Endothelial cell of umbilical vein (primary cell): ENCODE measurements around the gene CELSR1. TPM values are rescaled to one million over a fixed set of nuclear protein-coding genes. Genes with fewer than 3 reads are reported as not detected.

Source experiments
- BruUV-seq: library from RNA; stranded (reverse); fragments of 400-500 nt; replicated peaks from 2 replicates; lab custom pipeline; 2021; lab: Mats Ljungman, UMichigan
- CTCF ChIA-PET: fragments of 300-600, 350-600 bp; sonication (Branson Sonifier 250); formaldehyde crosslinking; loops from one replicate; lab custom pipeline; 2021; ENCODE audit warnings: antibody characterized with exemption, inconsistent platforms; lab: Charles Lee
- POLR2A ChIA-PET: fragments of 300-600, 350-600 bp; sonication (Branson Sonifier 250); formaldehyde crosslinking; loops from one replicate; lab custom pipeline; 2021; ENCODE audit warnings: antibody characterized with exemption, inconsistent platforms; lab: Charles Lee
- DNase-seq: peaks from one replicate; pipeline ENCODE4 v3.0.0-alpha.2; 2011; ENCODE audit warnings: low read depth, low spot score
- FAIRE-seq: peaks from 2 replicates; lab custom pipeline; 2011; peaks lifted over from hg19 to GRCh38; lab: Jason Lieb, UNC
- H2AFZ ChIP-seq: 2 replicates; pipeline ENCODE4 v1.6.0; 2012; ENCODE audit warnings: low read depth, low read length, control low read depth, inconsistent platforms
- H3K27ac ChIP-seq: 2 replicates; pipeline ENCODE4 v1.5.1; 2011; ENCODE audit warnings: low read depth, mild to moderate bottlenecking, control low read depth, low read length, moderate library complexity; ENCODE audit not compliant: insufficient read depth
- H3K27me3 ChIP-seq, 2 experiments: 2 replicates each; pipeline versions ENCODE4 v1.6.0 to v1.6.1; 2011; ENCODE audit warnings: low read length in 2 of 2, mixed read lengths in 1 of 2; ENCODE audit not compliant: control insufficient read depth in 2 of 2, insufficient read depth in 2 of 2
- H3K36me3 ChIP-seq, 2 experiments: 2 replicates in 1 of 2; 3 replicates in 1 of 2; pipeline ENCODE4 v1.5.1; 2011; ENCODE audit warnings: low read length in 2 of 2, mild to moderate bottlenecking in 1 of 2, moderate library complexity in 1 of 2; ENCODE audit not compliant: control insufficient read depth in 2 of 2, insufficient read depth in 2 of 2; ENCODE audit errors: extremely low read depth in 1 of 2
- H3K4me1 ChIP-seq: 3 replicates; pipeline ENCODE4 v1.5.1; 2011; ENCODE audit warnings: mild to moderate bottlenecking, low read length; ENCODE audit not compliant: control insufficient read depth, insufficient read depth; ENCODE audit errors: extremely low read depth
- H3K4me2 ChIP-seq: 2 replicates; pipeline ENCODE4 v1.6.1; 2011; ENCODE audit warnings: low read length, control low read depth, mixed read lengths; ENCODE audit not compliant: insufficient read depth
- H3K4me3 ChIP-seq, 3 experiments: fragments of 200-600 bp in 1 of 3; sonication (generic), shearing (Covaris generic) in 1 of 3; replicated peaks in 1 of 3; 2 replicates each; pipeline ENCODE4 v1.5.1; 2011 to 2016; ENCODE audit warnings: control low read depth in 3 of 3, low read length in 3 of 3, mild to moderate bottlenecking in 2 of 3, inconsistent platforms in 1 of 3, low read depth in 1 of 3, moderate library complexity in 1 of 3; ENCODE audit not compliant: insufficient read depth in 1 of 3
- H3K79me2 ChIP-seq: 2 replicates; pipeline ENCODE4 v1.6.0; 2012; ENCODE audit warnings: low read length, inconsistent platforms; ENCODE audit not compliant: control insufficient read depth, insufficient read depth
- H3K9ac ChIP-seq: replicated peaks from 2 replicates; pipeline ENCODE3; 2011; ENCODE audit warnings: low read length, control low read depth; ENCODE audit not compliant: insufficient read depth; ENCODE audit errors: extremely low read depth
- H3K9me1 ChIP-seq: replicated peaks from 3 replicates; pipeline ENCODE4 v1.6.0; 2011; ENCODE audit warnings: mild to moderate bottlenecking, low read length; ENCODE audit not compliant: control insufficient read depth, insufficient read depth; ENCODE audit errors: extremely low read depth
- H3K9me3 ChIP-seq: replicated peaks from 2 replicates; pipeline ENCODE4 v1.5.1; 2012; ENCODE audit warnings: low read length, inconsistent platforms; ENCODE audit not compliant: control insufficient read depth, insufficient read depth
- H4K20me1 ChIP-seq: replicated peaks from 2 replicates; pipeline ENCODE3; 2011; ENCODE audit warnings: mild to moderate bottlenecking, low read length; ENCODE audit not compliant: control insufficient read depth, insufficient read depth; ENCODE audit errors: extremely low read depth
- EZH2 ChIP-seq: IDR thresholded peaks from 2 replicates; pipeline ENCODE4 v1.6.1; 2012; ENCODE audit warnings: borderline replicate concordance, low read depth, mild to moderate bottlenecking, moderate library complexity, low read length, inconsistent platforms; ENCODE audit not compliant: severe bottlenecking
- FOS ChIP-seq: IDR thresholded peaks from 2 replicates; pipeline ENCODE4 v1.6.1; 2011; ENCODE audit warnings: mild to moderate bottlenecking, low read length, moderate library complexity, borderline replicate concordance; ENCODE audit not compliant: insufficient read depth
- GATA2 ChIP-seq: IDR thresholded peaks from 2 replicates; pipeline ENCODE4 v1.7.0; 2011; ENCODE audit warnings: low read depth, mild to moderate bottlenecking, moderate library complexity, mixed read lengths, low read length; ENCODE audit not compliant: insufficient read length, insufficient read depth
- JUN ChIP-seq: IDR thresholded peaks from 2 replicates; pipeline ENCODE4 v1.6.1; 2011; ENCODE audit warnings: borderline replicate concordance, low read depth; ENCODE audit not compliant: insufficient read length, insufficient read depth
- MYC ChIP-seq: IDR thresholded peaks from one replicate; pipeline ENCODE4 v1.6.1; 2011; ENCODE audit warnings: mild to moderate bottlenecking, low read depth, low read length
- POLR2A ChIP-seq: IDR thresholded peaks from 2 replicates; pipeline ENCODE4 v1.6.1; 2012; ENCODE audit warnings: low read depth, mild to moderate bottlenecking, control low read depth, low read length
- POLR2AphosphoS5 ChIP-seq: IDR thresholded peaks from 2 replicates; pipeline ENCODE4 v1.6.1; 2012; ENCODE audit warnings: low read depth, mild to moderate bottlenecking, control low read depth, low read length, moderate library complexity; ENCODE audit not compliant: insufficient read depth
- dilution Hi-C: fragments of 300-500 bp; cut with MboI; formaldehyde crosslinking; loops from one replicate; pipeline ENCODE4 v1.15.0; 2019; ENCODE audit warnings: low sequenced_read_pairs; ENCODE audit not compliant: extremely low pct_ligation_motif_present
- intact Hi-C: fragments of 100-400 bp; cut with micrococcal nuclease; formaldehyde crosslinking; loops from one replicate; pipeline ENCODE4 v1.10.0; 2022
- polyA plus RNA-seq, 4 experiments: library from polyadenylated mRNA; depleted of rRNA in 3 of 4; stranded (reverse) in 3 of 4; unstranded in 1 of 4; fragments of >200 nt; gene quantifications; 2 replicates each; pipeline versions ENCODE4 v1.2.1 to v1.2.3, GENCODE V29; 2011 to 2012; ENCODE audit warnings: missing spikeins in 1 of 4
- total RNA-seq: library from RNA; stranded (reverse); gene quantifications from 2 replicates; pipeline ENCODE4 v1.2.3, GENCODE V29; 2021
- TF ChIP-seq, protein P1 (sequence below), 2 donors: IDR thresholded peaks; 1 replicate in 1 of 2; 2 replicates in 1 of 2; pipeline ENCODE4 v1.5.1; 2011; ENCODE audit warnings: low read length in 2 of 2, mild to moderate bottlenecking in 2 of 2, moderate library complexity in 2 of 2, control low read depth in 1 of 2, inconsistent platforms in 1 of 2, low read depth in 1 of 2; ENCODE audit not compliant: insufficient read depth in 1 of 2; ENCODE audit errors: extremely low read depth in 1 of 2
- TF ChIP-seq, protein P2 (sequence below): IDR thresholded peaks from 2 replicates; pipeline ENCODE4 v1.6.1; 2011; ENCODE audit not compliant: insufficient read depth, insufficient read length

The CELSR1 gene
- total and polyA plus RNA-seq, 2 donors (not counting 3 experiments of a cell fraction or from before 2014, with no cell fraction given) = 3.7 to 5.4 TPM

DNA sequence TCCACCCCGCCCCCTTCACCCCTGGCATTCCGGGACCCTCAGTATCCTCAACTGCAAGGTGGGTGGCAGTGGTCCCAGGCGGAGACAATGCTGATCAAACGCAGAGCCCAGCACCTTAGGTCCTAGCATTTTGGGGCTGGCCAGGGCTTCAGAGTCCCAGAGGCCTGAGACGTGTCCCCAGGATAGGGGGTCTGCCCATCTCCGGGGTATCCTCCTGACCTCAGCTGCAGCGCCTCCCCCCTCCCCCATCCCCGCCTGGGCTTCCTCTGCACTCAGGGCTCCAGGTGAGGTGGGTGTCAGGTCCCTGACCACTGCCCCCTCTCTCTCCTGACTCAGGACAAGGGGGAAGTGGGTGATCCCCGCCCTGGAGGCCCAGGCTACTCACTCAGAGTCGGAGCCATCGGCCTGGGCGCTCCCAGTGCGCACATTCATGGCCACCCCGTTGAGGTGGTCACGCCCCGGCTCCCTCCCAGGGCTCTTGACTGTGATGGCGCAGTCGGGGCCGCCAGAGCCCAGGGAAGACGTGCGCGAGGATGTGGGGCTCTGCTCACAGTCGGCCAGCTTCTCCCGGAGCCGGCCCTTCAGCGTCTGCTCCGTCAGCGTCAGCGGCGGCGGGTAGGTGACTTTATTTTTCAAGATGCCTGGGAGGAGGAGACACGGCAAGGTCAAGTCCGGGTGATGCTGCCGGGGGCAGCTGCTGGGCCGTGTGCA, 173.7 kb downstream of the CELSR1 start:
- TF ChIP-seq, protein P1, sequence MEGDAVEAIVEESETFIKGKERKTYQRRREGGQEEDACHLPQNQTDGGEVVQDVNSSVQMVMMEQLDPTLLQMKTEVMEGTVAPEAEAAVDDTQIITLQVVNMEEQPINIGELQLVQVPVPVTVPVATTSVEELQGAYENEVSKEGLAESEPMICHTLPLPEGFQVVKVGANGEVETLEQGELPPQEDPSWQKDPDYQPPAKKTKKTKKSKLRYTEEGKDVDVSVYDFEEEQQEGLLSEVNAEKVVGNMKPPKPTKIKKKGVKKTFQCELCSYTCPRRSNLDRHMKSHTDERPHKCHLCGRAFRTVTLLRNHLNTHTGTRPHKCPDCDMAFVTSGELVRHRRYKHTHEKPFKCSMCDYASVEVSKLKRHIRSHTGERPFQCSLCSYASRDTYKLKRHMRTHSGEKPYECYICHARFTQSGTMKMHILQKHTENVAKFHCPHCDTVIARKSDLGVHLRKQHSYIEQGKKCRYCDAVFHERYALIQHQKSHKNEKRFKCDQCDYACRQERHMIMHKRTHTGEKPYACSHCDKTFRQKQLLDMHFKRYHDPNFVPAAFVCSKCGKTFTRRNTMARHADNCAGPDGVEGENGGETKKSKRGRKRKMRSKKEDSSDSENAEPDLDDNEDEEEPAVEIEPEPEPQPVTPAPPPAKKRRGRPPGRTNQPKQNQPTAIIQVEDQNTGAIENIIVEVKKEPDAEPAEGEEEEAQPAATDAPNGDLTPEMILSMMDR (IDR thresholded peaks at IDR 0.05; ENCODE audit: extremely low read depth in 1 of 2, insufficient read depth in 1 of 2, low read depth in 1 of 2, low read length in 2 of 2) = no peak
- TF ChIP-seq MYC = no peak
- TF ChIP-seq, protein P2, sequence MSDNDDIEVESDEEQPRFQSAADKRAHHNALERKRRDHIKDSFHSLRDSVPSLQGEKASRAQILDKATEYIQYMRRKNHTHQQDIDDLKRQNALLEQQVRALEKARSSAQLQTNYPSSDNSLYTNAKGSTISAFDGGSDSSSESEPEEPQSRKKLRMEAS = no peak
- TF ChIP-seq POLR2AphosphoS5 = no peak
- TF ChIP-seq JUN = no peak
- TF ChIP-seq EZH2 = no peak
- no peak for TF ChIP-seq GATA2
- TF ChIP-seq POLR2A = no peak
- no peak for TF ChIP-seq FOS
- Histone ChIP-seq H3K36me3 (no peaks in the 10 kb centered on the region), H3K4me2 (no peak overlapping the region), H3K9ac (no peak overlapping the region), H3K9me3 (no peaks in the 10 kb centered on the region), H3K79me2 (no peaks in the 10 kb centered on the region), H4K20me1 (no peaks in the 10 kb centered on the region), H3K4me1 (no peaks in the 10 kb centered on the region), H3K9me1 (no peaks in the 10 kb centered on the region), H3K27ac (no peak overlapping the region), H2AFZ (no peak overlapping the region), H3K4me3 (no peak overlapping the region), H3K27me3 (no peaks in the 10 kb centered on the region)
- dilution Hi-C loops (no loop called here), intact Hi-C loops (no loop called here)
- DNase-seq (no peak), FAIRE-seq (no peak)
- POLR2A ChIA-PET = no interaction called here
- no TSS peak for BruUV-seq
- CTCF ChIA-PET = no interaction called here
